Suprapubic skin (tissue), 4 donors: ENCODE data around the gene LANCL2. TPM values are rescaled to one million over a fixed set of nuclear protein-coding genes. Genes with fewer than 3 reads are reported as not detected.

Source experiments
- DNase-seq, 2 donors: peaks; one replicate each; pipeline ENCODE4 v3.0.0-alpha.2; 2019; ENCODE audit warnings: low spot score in 2 of 2
- H3K27ac ChIP-seq: fragments of 200-600 bp; sonication (generic); one replicate; pipeline ENCODE4 v1.5.1; 2019
- H3K27me3 ChIP-seq: fragments of 200-600 bp; sonication (generic); one replicate; pipeline ENCODE4 v1.5.1; 2019
- H3K36me3 ChIP-seq: fragments of 200-600 bp; sonication (generic); one replicate; pipeline ENCODE4 v1.5.1; 2019
- H3K4me1 ChIP-seq: fragments of 200-600 bp; sonication (generic); one replicate; pipeline ENCODE4 v1.5.1; 2019
- H3K4me3 ChIP-seq: fragments of 200-600 bp; sonication (generic); one replicate; pipeline ENCODE4 v1.5.1; 2019; ENCODE audit warnings: mild to moderate bottlenecking
- H3K9me3 ChIP-seq: fragments of 200-600 bp; sonication (generic); one replicate; pipeline ENCODE4 v1.5.1; 2019
- CTCF ChIP-seq, 2 donors: fragments of 200-600 bp in 1 of 2; fragments of 450-650 bp in 1 of 2; sonication (generic) in 1 of 2; IDR thresholded peaks; one replicate each; pipeline ENCODE4 v1.5.1; 2016 to 2019; ENCODE audit warnings: antibody characterized with exemption in 2 of 2, mild to moderate bottlenecking in 1 of 2, moderate library complexity in 1 of 2
- EP300 ChIP-seq: sonication (generic); formaldehyde crosslinking; IDR thresholded peaks from one replicate; pipeline ENCODE4 v1.6.1; 2017; ENCODE audit warnings: antibody characterized with exemption
- POLR2A ChIP-seq, 2 donors: fragments of 450-650 bp; IDR thresholded peaks; one replicate each; pipeline ENCODE4 v1.6.1; 2017; ENCODE audit warnings: antibody characterized with exemption in 2 of 2, mild to moderate bottlenecking in 2 of 2, moderate library complexity in 2 of 2
- POLR2AphosphoS5 ChIP-seq, 3 donors: sonication (generic); formaldehyde crosslinking; IDR thresholded peaks; one replicate each; pipeline ENCODE4 v1.6.1; 2017; ENCODE audit warnings: antibody characterized with exemption in 3 of 3
- WGBS: methylation state at CpG from one replicate; pipeline ENCODE4 v1.1.5; 2018; 5-methylcytosine and 5-hydroxymethylcytosine counted together
- total RNA-seq, 4 donors: library from RNA; depleted of rRNA; stranded (reverse); fragments of >200 nt; gene quantifications; one replicate each; pipeline ENCODE4 v1.1.0, GENCODE V29; 2016

Gene LANCL2
- total RNA-seq, 4 donors from 2014 or later: 11.4 to 22.9 (median 17.7) TPM

- no peak for TF ChIP-seq EP300
- TF ChIP-seq POLR2A (IDR thresholded peaks at IDR 0.05): no peak
- Histone ChIP-seq H3K36me3 (no peaks in the 10 kb centered on the region), H3K27ac (no peak overlapping the region), H3K27me3 (no peaks in the 10 kb centered on the region), H3K4me1 (no peaks in the 10 kb centered on the region), H3K9me3 (peaks cover under 1% of the 10 kb centered on the region), H3K4me3 (no peak overlapping the region)
- DNase-seq: no peak
- WGBS: 90% methylated on average over 6 of the region's 6 CpGs
Measured at GRCh38 chr7:55381189-55381588, 16.1 kb downstream of the LANCL2 start.

GRCh38 chr7:55381696-55382095 is 16.6 kb downstream of the LANCL2 start:
- H3K4me3 ChIP-seq: no peak overlapping the region
- 92% methylated on average over 5 of the region's 5 CpGs for WGBS

GRCh38 chr7:55382251-55382650 is 17.1 kb downstream of the LANCL2 start:
- peaks cover 4% of the 10 kb centered on the region for H3K9me3 ChIP-seq
- no peak for DNase-seq
- no peak overlapping the region for H3K4me3 ChIP-seq
- no peaks in the 10 kb centered on the region for H3K36me3 ChIP-seq
- TF ChIP-seq POLR2A (IDR thresholded peaks at IDR 0.05) (no peak), CTCF (IDR thresholded peaks at IDR 0.05) (no peak), POLR2AphosphoS5 (IDR thresholded peaks at IDR 0.05) (no peak), EP300 (no peak)
- WGBS: 84% methylated on average over 4 of the region's 4 CpGs
- no peaks in the 10 kb centered on the region for H3K4me1 ChIP-seq
- no peaks in the 10 kb centered on the region for H3K27me3 ChIP-seq
- no peak overlapping the region for H3K27ac ChIP-seq

More at GRCh38 chr7:55381696-55382095, 16.6 kb downstream of the LANCL2 start:
- no peak for TF ChIP-seq POLR2A (IDR thresholded peaks at IDR 0.05)
- no peak for TF ChIP-seq POLR2AphosphoS5 (IDR thresholded peaks at IDR 0.05)
- no peak for TF ChIP-seq CTCF (IDR thresholded peaks at IDR 0.05)
- TF ChIP-seq EP300: no peak
- DNase-seq: no peak
- Histone ChIP-seq H3K27me3 (no peaks in the 10 kb centered on the region), H3K27ac (no peak overlapping the region), H3K4me1 (no peaks in the 10 kb centered on the region), H3K36me3 (no peaks in the 10 kb centered on the region), H3K9me3 (peaks cover 4% of the 10 kb centered on the region)

GRCh38 chr7:55386541-55386940 is 21.4 kb downstream of the LANCL2 start:
- Histone ChIP-seq H3K27me3 (no peaks in the 10 kb centered on the region), H3K4me1 (no peaks in the 10 kb centered on the region), H3K27ac (no peak overlapping the region), H3K9me3 (peaks cover 4% of the 10 kb centered on the region), H3K4me3 (no peak overlapping the region), H3K36me3 (peaks cover 3% of the 10 kb centered on the region)
- WGBS: 99% methylated on average over 4 of the region's 4 CpGs
- DNase-seq: no peak
- TF ChIP-seq EP300 (no peak), POLR2AphosphoS5 (IDR thresholded peaks at IDR 0.05) (no peak), POLR2A (IDR thresholded peaks at IDR 0.05) (no peak)

- Histone ChIP-seq H3K27me3 (no peaks in the 10 kb centered on the region), H3K36me3 (peaks cover 10% of the 10 kb centered on the region), H3K4me3 (no peak overlapping the region), H3K9me3 (peaks cover 4% of the 10 kb centered on the region), H3K4me1 (no peaks in the 10 kb centered on the region), H3K27ac (no peak overlapping the region)
- TF ChIP-seq CTCF (IDR thresholded peaks at IDR 0.05) (no peak), EP300 (no peak), POLR2A (IDR thresholded peaks at IDR 0.05) (no peak), POLR2AphosphoS5 (IDR thresholded peaks at IDR 0.05) (no peak)
- no peak for DNase-seq
- WGBS: 87% methylated on average over 7 of the region's 7 CpGs
Measured at GRCh38 chr7:55387062-55387965, 22.2 kb downstream of the LANCL2 start.

GRCh38 chr7:55396233-55396785 is 31.2 kb downstream of the LANCL2 start:
- Histone ChIP-seq H3K4me3 (no peak overlapping the region), H3K9me3 (no peaks in the 10 kb centered on the region), H3K36me3 (peaks cover 41% of the 10 kb centered on the region), H3K4me1 (no peaks in the 10 kb centered on the region), H3K27me3 (no peaks in the 10 kb centered on the region), H3K27ac (no peak overlapping the region)
- WGBS: 82% methylated on average over 10 of the region's 11 CpGs
- no peak for DNase-seq
- no peak for TF ChIP-seq POLR2AphosphoS5 (IDR thresholded peaks at IDR 0.05)
- TF ChIP-seq POLR2A (IDR thresholded peaks at IDR 0.05): no peak
- no peak for TF ChIP-seq CTCF (IDR thresholded peaks at IDR 0.05)
- TF ChIP-seq EP300: no peak
